DOHH2 (cell line): ENCODE data around the gene DCAF6.

ENCODE experiments used
- H3F3A ChIP-seq: fragments of 200-600 bp; sonication (generic), shearing (Covaris generic); 2 replicates; pipeline ENCODE4 v1.6.0; 2016; ENCODE audit warnings: antibody characterized with exemption, mild to moderate bottlenecking; ENCODE audit not compliant: control insufficient read depth, insufficient read depth
- H3K27ac ChIP-seq: fragments of 200-600 bp; sonication (generic); 2 replicates; pipeline ENCODE4 v1.5.1; 2014; ENCODE audit warnings: low read depth, mild to moderate bottlenecking, low read length, moderate library complexity
- H3K27me3 ChIP-seq: fragments of 200-600 bp; sonication (generic); 2 replicates; pipeline ENCODE4 v1.6.1; 2014; ENCODE audit warnings: mild to moderate bottlenecking, low read length, mixed read lengths; ENCODE audit not compliant: control insufficient read depth
- H3K36me3 ChIP-seq: fragments of 200-600 bp; sonication (generic); 2 replicates; pipeline ENCODE4 v1.6.1; 2014; ENCODE audit warnings: mild to moderate bottlenecking, low read length, moderate library complexity, mixed read lengths; ENCODE audit not compliant: control insufficient read depth
- H3K4me1 ChIP-seq: fragments of 200-600 bp; sonication (generic); 2 replicates; pipeline ENCODE4 v1.6.1; 2014; ENCODE audit warnings: mild to moderate bottlenecking, low read length, mixed read lengths; ENCODE audit not compliant: control insufficient read depth
- H3K4me2 ChIP-seq: fragments of 200-600 bp; sonication (generic); 2 replicates; pipeline ENCODE4 v1.6.0; 2014; ENCODE audit warnings: mild to moderate bottlenecking, low read length, moderate library complexity
- H3K4me3 ChIP-seq: fragments of 200-600 bp; sonication (generic); 2 replicates; pipeline ENCODE4 v1.5.1; 2014; ENCODE audit warnings: mild to moderate bottlenecking, low read length, mixed read lengths
- H3K79me2 ChIP-seq: fragments of 200-600 bp; sonication (generic); 2 replicates; pipeline ENCODE4 v1.6.1; 2014; ENCODE audit warnings: mild to moderate bottlenecking, low read length, mixed read lengths; ENCODE audit not compliant: control insufficient read depth
- H3K9me2 ChIP-seq: fragments of 200-600 bp; sonication (generic); replicated peaks from 2 replicates; pipeline ENCODE4 v1.6.1; 2014; ENCODE audit warnings: mild to moderate bottlenecking, low read length, mixed read lengths; ENCODE audit not compliant: control insufficient read depth
- H3K9me3 ChIP-seq: fragments of 200-600 bp; sonication (generic); 2 replicates; pipeline ENCODE4 v1.6.1; 2014; ENCODE audit warnings: antibody characterized with exemption, low read length, mixed read lengths; ENCODE audit not compliant: control insufficient read depth, insufficient read depth
- H4K20me1 ChIP-seq: fragments of 200-600 bp; sonication (generic); 2 replicates; pipeline ENCODE4 v1.6.0; 2014; ENCODE audit warnings: low read depth, mild to moderate bottlenecking, antibody characterized with exemption, low read length, moderate library complexity; ENCODE audit not compliant: control insufficient read depth, insufficient read depth
- EZH2phosphoT487 ChIP-seq: fragments of 200-600 bp; sonication (generic); IDR thresholded peaks from 2 replicates; pipeline ENCODE4 v1.6.1; 2017; ENCODE audit warnings: borderline replicate concordance, mild to moderate bottlenecking, antibody characterized with exemption, low read length, moderate library complexity, mixed read lengths
- TF ChIP-seq, protein P1 (sequence below): fragments of 200-600 bp; sonication (generic); IDR thresholded peaks from one replicate; pipeline ENCODE4 v1.5.1; 2014; ENCODE audit warnings: antibody characterized with exemption, mild to moderate bottlenecking, low read depth, low read length; ENCODE audit not compliant: poor library complexity, severe bottlenecking

DCAF6 gene

DNA sequence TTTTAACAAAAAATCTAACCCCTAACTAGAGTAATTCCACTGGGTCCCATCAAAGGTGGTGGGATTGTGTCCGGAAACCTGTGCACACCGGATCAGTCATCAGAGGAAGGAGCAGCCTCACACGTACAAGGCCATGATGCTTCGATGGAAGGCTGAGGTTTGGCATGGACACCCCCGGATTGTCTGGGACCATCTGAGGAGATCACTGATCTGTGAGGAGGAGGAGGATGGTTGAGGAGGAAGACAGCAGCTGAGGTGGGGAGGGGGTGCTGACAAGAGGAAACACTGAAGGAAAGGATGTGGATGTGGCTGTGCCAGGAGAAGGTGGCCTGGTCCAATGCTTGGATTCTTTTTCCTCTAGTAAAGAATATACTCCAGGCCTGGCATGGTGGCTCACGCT, 159.0 kb downstream of the DCAF6 start:
- H3K79me2 ChIP-seq, result no peaks in the 10 kb centered on the region

GRCh38 chr1:168096296-168097165, 160.0 kb downstream of the DCAF6 start:
- Histone ChIP-seq H4K20me1 (no peaks in the 10 kb centered on the region), H3K4me1 (no peaks in the 10 kb centered on the region), H3K36me3 (no peaks in the 10 kb centered on the region), H3K4me3 (no peak overlapping the region), H3K4me2 (no peak overlapping the region), H3K9me3 (no peaks in the 10 kb centered on the region), H3K27me3 (no peaks in the 10 kb centered on the region; the same call in 1 of the 2 replicates), H3K9me2 (no peaks in the 10 kb centered on the region), H3K79me2 (no peaks in the 10 kb centered on the region), H3K27ac (no peak overlapping the region), H3F3A (no peaks in the 10 kb centered on the region)
- TF ChIP-seq EZH2phosphoT487, result no peak
- TF ChIP-seq, protein P1, sequence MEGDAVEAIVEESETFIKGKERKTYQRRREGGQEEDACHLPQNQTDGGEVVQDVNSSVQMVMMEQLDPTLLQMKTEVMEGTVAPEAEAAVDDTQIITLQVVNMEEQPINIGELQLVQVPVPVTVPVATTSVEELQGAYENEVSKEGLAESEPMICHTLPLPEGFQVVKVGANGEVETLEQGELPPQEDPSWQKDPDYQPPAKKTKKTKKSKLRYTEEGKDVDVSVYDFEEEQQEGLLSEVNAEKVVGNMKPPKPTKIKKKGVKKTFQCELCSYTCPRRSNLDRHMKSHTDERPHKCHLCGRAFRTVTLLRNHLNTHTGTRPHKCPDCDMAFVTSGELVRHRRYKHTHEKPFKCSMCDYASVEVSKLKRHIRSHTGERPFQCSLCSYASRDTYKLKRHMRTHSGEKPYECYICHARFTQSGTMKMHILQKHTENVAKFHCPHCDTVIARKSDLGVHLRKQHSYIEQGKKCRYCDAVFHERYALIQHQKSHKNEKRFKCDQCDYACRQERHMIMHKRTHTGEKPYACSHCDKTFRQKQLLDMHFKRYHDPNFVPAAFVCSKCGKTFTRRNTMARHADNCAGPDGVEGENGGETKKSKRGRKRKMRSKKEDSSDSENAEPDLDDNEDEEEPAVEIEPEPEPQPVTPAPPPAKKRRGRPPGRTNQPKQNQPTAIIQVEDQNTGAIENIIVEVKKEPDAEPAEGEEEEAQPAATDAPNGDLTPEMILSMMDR, result no peak

More for the DNA sequence above, 159.0 kb downstream of the DCAF6 start:
- no peak overlapping the region for H3K4me2 ChIP-seq
- H3K36me3 ChIP-seq, result no peaks in the 10 kb centered on the region
- no peaks in the 10 kb centered on the region for H3K9me2 ChIP-seq
- H3K4me3 ChIP-seq, result no peak overlapping the region
- H3F3A ChIP-seq, result no peaks in the 10 kb centered on the region
- H3K27ac ChIP-seq, result no peak overlapping the region
- H3K27me3 ChIP-seq, result no peaks in the 10 kb centered on the region; the same call in 1 of the 2 replicates
- H4K20me1 ChIP-seq, result no peaks in the 10 kb centered on the region
- no peaks in the 10 kb centered on the region for H3K9me3 ChIP-seq
- no peaks in the 10 kb centered on the region for H3K4me1 ChIP-seq
- TF ChIP-seq, protein P1, result no peak
- no peak for TF ChIP-seq EZH2phosphoT487

DNA sequence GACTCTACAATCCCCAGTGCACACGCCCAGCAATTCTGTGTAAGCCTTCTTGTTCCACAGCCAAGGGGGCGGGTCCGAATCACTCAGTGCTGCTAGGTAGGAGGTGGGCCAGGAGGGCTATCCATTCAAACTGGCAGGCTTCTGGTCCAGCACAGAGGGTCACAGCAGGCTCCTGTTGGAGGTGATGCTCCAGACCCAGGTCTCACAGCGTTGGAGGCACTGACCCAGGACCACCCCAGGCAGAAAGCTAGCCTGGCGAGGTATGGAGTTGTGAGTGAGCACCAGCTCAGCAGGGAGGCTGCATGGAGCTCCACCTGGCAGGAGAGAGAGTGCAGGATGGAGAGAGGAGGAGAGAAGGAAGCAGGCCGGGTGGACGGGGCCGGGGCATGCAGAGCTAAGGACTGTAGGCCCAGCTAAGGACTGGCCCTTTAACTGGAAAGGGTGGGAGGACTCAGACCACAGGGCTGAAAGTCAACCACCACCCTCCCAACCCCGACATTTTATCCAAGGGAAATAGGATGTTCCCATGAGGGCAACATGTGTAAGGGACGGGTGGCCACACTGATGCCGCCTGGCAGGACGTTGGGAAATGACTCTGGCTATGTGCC, 161.5 kb downstream of the DCAF6 start:
- Histone ChIP-seq H3K36me3 (no peaks in the 10 kb centered on the region), H3K79me2 (no peaks in the 10 kb centered on the region), H3K4me3 (no peak overlapping the region), H3K4me1 (no peaks in the 10 kb centered on the region), H3K9me2 (no peaks in the 10 kb centered on the region), H3K4me2 (no peak overlapping the region), H4K20me1 (no peaks in the 10 kb centered on the region), H3F3A (no peaks in the 10 kb centered on the region), H3K27me3 (no peaks in the 10 kb centered on the region; the same call in 1 of the 2 replicates), H3K27ac (no peak overlapping the region), H3K9me3 (no peaks in the 10 kb centered on the region)
- TF ChIP-seq, protein P1, result no peak
- TF ChIP-seq EZH2phosphoT487, result no peak
